ENCODE results near the gene YTHDF1.

DNA sequence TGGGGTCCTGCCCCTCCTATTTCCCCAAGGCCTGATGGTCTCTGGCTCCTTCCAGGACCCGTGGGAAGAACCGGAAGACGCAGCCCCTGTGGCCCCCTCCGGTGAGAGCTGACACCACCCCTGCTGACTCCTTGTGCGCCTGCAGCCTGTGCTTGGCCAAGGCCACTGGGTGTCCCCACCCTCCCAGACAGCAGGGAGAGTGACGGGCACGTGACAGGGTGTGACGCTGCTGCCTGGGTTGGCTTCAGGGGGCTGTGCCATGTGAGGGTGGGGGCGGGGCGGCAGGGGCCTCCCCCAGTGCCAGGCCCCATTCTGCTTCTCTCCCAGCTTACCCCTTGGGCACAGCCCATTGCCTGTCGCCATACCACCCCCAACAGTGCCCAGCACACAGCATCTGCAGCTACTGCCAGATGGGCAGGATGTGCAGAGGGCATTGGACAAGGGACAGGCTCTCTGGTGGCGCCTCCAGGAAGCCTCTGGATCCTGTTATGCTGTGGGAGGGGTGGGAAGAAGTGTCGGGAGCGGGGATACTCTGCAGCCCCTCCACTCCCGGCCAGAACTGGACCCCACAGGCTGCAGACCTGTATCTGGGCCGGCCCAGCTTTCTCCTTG, 22.7 kb upstream of the YTHDF1 start:
- TF ChIP-seq YY1 (IDR thresholded peaks at IDR 0.05; ENCODE audit: insufficient read depth, insufficient read length) (no peak), SUZ12 (IDR thresholded peaks at IDR 0.05; ENCODE audit: extremely low read depth, insufficient read depth, insufficient read length) (no peak)

Data from NT2/D1 (cell line).